C4-2B (cell line): ENCODE data around the gene ESYT1.
A peak's percentile ranks its signal among the peaks of the same experiment; 100 is the strongest.

Experiments used
- H3K27ac ChIP-seq: fragments of 450-650 bp; 2 replicates; pipeline ENCODE4 v1.5.1; 2017
- CTCF ChIP-seq: fragments of 450-650 bp; conservative IDR thresholded peaks from 2 replicates; pipeline ENCODE4 v1.5.1; 2017; ENCODE audit warnings: mild to moderate bottlenecking
- ZFX ChIP-seq: fragments of 450-650 bp; IDR thresholded peaks from 2 replicates; pipeline ENCODE4 v1.6.1; 2017

ESYT1 gene

GRCh38 chr12:56127888-56128669 is at the start of gene ESYT1:
ESYT1 (plus strand) TSS chr12:56128267; CDS start chr12:56128320, 53 bp downstream.
- peak within 1 kb of the TSS; percentile 81 for H3K27ac ChIP-seq

GRCh38 chr12:56078427-56078826 is 49.6 kb upstream of the ESYT1 start:
- peak overlapping the region; percentile 97 for H3K27ac ChIP-seq
- no peak for TF ChIP-seq ZFX
- no peak for TF ChIP-seq CTCF

More at GRCh38 chr12:56127888-56128669, at the start of gene ESYT1:
- TF ChIP-seq CTCF: no peak
- TF ChIP-seq ZFX: no peak; the same call in 1 of the 2 replicates

GRCh38 chr12:56078931-56079722 is 48.9 kb upstream of the ESYT1 start:
- peak overlapping the region; percentile 97 for H3K27ac ChIP-seq
- peak; percentile 98 for TF ChIP-seq CTCF
- peak; percentile 31; the same call in 1 of the 2 replicates for TF ChIP-seq ZFX

- H3K27ac ChIP-seq: peak within 1 kb of the TSS; percentile 97
- TF ChIP-seq CTCF: no peak
- TF ChIP-seq ZFX: no peak
These were observed 48.1 kb upstream of the ESYT1 start, which contains the start of gene ERBB3 for GRCh38 chr12:56079723-56080555. ERBB3 (plus strand) TSS chr12:56080165; CDS start chr12:56080301, 136 bp downstream.

GRCh38 chr12:56080556-56081138 is 47.4 kb upstream of the ESYT1 start:
- peak overlapping the region; percentile 97 for H3K27ac ChIP-seq
- TF ChIP-seq CTCF (no peak; the same call in 1 of the 2 replicates), ZFX (no peak)

- TF ChIP-seq ZFX (no peak), CTCF (no peak)
- H3K27ac ChIP-seq: peak overlapping the region; percentile 97
These were observed 46.4 kb upstream of the ESYT1 start for GRCh38 chr12:56081393-56082347.
